ENCODE measurements around the gene RFX2.

Gene RFX2

DNA sequence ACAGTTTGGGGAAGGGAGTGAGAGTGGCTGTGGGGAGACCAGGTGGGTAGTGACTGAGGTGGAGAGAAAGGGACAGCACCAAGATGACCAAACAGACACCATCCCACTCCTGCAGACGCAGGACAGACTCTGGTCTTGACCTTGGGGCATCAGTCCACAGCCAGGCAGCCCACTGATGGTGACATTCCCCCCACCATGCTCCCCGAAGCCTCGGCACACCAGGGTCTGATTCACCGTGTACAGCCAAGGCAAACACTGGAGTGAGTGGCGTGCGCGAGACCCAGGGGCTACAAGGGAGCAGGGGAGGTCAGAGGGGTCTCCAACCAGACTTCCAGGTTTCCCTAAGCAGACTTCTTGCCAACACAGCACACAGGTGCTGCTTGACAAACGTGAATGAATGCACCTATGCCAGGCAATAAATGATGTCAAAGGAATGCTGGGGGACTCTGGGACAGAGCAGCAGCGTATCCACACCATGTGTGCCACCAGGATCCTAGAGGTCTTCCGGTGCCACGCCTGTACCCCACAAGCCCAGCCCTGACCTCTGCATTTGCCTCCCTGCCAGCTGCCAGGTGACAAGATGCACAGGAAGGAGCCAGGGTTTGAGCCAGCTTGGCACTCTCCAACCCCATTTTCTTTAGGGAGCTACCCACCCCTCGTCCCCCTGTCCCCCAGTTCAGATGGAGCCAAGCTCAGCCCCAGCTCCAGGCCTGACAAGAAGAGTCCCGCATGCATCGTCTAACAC lies 150.9 kb downstream of the RFX2 start:
- DNase-seq = no peak

- no peak for DNase-seq
Observed at GRCh38 chr19:5958851-5959122, 151.5 kb downstream of the RFX2 start.

GRCh38 chr19:5958074-5958850 lies 152.0 kb downstream of the RFX2 start:
- no peak for DNase-seq

DNA sequence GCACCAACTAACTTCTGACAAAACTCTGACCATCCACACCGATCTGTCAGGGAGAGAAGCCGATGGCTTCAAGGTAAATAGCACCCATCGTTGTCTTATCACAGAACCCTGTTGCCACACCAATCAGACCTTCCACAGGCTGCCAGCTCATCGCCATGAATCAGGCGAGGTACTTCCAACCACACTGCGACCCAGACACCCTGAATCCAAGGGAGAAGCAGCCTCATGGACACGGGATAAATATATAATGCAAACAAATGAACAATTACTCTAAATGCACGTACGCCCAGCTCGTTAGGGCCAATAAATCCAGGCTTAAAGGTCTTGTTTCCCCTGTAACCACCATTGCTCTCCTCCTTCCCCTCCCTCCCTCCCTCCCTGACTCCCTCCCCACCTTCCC lies 153.1 kb downstream of the RFX2 start:
- DNase-seq = no peak

DNA sequence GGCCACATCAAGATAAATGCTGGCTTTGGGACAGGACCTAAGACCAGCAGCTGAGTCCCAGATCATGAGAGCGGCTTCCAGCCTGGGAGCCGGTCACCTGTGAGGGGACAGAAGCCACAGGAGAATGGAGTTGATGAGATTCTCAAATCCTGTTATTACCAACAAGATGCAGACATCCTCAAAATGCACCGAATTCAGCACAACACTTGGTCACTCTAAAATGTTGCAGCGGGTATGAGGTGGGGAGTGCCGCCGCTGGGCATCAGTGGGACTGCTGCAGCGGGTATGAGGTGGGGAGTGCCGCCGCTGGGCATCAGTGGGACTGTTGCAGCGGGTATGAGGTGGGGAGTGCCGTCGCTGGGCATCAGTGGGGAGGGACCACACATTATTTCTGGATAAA lies 153.6 kb downstream of the RFX2 start:
- DNase-seq = no peak

DNA sequence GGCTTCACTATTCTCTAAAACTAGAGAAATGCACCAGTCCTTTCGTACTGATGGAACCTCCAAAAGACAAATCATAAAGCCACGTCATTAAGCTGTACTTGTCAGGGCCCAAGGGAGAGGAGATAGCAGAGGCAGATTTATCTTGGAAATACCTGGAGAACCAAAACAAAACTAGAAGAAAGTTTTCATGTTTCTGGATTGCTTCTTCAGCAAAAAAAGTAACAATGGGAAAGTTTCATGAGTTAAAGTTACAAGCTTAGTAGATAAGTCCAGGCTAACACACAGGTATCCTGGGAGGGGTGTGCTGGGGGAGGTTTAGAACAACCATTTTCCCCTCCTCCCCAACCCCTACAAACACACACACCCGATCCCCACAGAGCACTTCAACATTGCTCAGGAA lies 154.0 kb downstream of the RFX2 start:
- DNase-seq = no peak

DNA sequence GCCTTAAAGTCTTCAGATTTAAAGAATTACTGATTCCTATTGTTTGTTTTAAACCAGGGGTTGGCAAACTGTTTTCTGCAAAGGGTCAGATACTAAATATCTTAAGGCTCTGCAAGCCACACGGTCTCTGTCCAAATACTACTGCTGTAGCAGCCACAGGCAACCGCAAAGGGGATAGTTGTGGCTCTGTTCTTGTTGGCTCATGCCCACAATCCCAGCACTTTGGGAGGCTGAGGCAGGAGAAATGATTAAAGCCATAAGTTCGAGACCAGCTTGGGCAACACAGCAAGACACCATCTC lies 154.7 kb downstream of the RFX2 start:
- DNase-seq = no peak

DNA sequence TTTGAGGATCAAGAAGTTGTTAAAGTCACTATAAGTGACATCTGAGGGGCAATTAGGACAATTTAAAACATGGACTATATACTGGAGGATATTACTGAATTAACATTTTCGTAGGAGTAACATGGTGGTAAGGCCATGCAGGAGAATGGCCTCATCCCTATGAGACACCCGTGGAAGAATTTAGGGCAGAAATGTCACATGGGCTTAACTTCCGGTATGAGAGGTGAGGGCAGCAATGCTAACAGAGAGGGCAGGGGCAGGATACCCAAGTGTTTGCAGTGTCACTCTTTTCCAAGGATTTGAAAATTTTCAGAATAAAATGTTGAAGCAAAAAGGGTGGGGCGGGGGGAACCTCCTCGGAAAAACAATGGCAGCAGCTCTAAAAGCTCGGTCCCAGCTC lies 156.0 kb downstream of the RFX2 start:
- DNase-seq = no peak

GRCh38 chr19:5953680-5954213 lies 156.6 kb downstream of the RFX2 start:
- DNase-seq = peak in 4 of 51 donors; percentile 13 to 45 (median 22)

DNA sequence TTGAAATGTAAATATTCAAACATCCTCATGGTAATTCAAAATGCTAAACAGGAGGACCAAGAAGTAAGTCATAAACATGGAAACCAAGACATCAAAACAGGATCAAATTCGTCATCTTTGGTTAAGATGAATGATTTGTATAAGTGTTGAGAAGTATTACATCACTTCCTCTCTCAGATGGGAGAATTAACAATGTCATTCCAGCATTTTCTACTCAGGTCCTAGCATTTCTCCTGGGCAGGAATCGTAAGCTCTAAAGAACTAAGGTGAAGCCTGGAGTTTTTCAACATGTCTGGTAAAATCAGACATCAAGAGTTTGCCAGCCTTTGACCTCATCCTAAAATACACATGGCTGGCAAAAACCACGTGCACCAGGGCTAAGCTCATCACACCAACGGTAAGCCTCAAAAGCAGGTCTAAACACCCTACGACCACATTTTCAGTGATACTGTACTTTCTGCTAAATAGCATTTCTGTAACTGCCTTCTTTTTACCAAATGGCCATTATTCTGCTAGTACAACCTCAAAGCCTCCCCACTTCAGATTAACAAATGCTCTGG lies 157.2 kb downstream of the RFX2 start:
- DNase-seq = no peak

- DNase-seq = no peak
Observed at GRCh38 chr19:5952193-5953029, 157.9 kb downstream of the RFX2 start.

DNA sequence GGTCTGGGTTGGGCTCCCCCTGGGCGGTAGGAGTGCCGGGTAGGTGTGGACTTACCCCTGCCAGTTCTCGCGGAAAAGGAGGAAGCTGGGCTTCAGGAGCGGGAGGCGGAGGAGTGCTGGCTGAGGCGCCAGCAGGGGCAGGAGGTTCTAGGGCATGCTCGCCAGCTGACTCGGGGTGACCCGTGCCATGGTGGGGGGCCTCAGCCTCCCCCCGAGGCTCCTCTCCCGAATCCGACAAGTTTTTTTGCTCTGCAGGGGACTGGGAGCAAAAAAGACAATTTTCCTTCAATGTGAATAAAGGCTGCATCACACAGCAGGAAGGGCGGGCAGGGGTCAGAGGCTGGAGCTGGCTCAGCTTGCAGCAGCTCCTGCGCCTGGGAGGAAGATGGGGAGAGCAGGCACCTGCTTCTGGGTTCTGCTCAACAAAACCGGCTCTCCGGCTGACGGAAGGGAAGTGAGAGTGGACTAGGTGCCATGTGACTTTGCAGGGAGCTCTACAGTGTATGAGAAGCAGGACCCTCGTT lies 158.9 kb downstream of the RFX2 start:
- DNase-seq = peak in 19 of 51 donors; percentile 12 to 44 (median 26)

DNA sequence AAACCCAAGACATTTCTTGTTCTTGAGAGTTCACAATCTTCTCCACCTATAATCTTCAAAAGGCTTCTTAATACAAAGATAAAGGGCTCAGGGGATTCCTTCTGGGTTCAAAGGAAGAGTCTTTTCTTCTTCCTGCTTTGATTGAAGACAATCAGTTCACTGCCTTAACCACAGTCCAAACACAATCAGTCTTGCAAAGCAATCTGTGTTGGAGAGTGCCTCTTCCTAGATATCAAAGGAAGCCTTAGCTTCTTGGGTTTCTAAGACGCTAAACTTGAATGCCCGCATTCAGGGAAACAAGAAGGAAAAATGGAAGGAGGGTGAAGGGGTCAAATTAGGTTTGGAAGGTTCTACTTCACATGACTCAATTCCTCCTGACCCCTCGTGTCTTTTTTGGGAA lies 159.6 kb downstream of the RFX2 start:
- no peak for DNase-seq

DNA sequence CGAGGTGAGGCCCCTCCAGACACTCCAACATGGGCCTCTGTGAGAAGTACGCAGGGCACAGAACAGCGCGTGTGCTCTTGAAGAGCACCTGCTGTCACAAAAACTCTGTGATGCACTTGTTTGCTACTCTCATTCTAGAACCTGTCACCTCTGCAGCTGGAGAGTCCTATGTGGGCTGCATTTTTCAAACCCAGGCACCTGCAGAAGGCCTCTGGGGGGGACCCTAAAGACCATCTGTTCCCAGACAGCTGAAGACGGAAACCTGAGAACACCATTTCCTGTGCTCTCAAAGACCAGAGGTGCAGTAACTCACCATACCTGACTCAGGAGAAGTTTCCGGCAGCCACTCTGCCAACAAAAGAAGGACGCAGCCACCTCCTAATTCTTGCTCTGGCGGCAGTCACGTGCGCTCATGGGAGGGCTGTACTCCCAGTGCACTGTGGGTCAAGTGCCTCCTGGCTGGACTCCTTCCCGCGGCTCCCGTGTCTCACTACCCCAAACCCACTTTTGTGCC lies 160.5 kb downstream of the RFX2 start:
- DNase-seq = peak in 9 of 51 donors; percentile 7 to 35 (median 19)

DNA sequence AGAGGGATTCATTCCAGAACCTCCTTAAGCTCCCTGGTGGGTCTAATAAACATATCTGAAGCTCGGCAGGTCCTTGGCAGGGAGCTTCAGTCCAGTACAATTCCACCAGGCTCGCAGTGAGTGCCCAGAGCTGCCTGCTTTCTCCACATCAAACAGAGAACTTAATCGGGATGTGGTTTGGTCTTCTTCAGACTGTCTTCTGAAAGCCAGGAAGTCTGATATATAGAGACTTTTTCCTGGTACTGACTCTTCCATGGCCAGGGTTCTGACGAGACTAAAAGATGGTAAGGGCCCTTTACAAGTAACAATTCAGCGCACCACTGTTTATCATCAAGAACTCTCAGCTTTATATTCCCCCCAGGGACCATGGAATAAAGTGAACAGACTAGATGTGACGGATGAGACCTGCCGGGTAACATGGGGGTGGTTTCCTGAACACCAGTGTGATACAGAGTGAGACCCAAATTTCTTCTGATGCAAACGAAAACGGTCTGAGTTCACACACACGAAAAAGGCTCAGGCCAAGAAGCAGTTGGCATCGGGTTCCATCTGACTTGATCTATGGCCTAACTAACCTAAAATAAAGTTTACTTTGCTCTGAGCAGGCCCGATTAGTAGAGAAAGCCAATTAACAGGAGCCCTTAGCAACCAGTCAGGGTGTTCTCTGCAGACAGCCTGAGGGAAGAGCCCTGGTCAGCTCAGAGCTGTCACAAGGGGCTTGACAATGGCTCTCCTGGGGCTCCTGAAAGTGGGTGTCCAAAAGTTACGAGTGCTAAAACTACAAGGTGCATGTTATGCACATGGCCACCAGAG lies 161.3 kb downstream of the RFX2 start:
- peak in 9 of 51 donors; percentile 9 to 40 (median 15) for DNase-seq

DNA sequence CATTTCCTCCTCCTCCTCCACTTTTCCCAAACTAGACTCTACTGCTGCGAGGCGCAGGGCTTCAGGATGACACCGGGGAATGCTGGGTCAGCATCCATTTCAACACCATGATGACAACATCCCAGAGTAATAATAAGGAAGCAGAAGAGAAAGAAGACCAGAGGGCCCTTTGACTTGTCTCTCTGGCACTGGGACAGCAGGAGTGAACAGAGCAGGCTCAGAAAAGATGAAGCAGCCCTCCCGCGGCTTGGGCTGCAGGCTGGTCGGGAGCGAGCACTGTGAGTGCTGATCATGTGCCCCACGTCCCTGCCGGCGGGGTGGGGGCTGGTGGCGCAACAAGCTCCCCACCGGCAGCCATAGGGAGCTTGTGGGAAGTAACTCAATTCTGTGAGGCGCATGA lies 162.9 kb downstream of the RFX2 start:
- DNase-seq = peak in 47 of 51 donors; percentile 24 to 86 (median 70)

DNA sequence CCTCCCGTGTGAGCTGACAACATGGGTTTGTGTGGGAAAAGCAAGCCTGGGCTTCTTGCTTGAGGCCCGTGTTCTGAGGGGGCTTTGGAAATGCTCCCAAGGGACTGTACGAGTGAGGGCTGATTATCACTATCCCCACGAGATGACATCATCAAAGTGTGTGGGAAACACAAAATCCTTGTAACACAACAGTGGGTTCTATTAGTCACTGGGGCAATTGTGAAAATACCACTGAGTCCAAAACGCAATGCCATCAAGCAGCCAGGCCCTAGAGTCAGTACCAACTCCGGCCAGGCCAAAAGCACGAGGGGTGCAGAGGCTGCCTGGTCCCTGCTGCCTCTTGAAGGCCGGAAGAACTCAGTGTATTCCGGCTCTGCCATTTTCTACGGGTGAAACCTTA lies 166.7 kb downstream of the RFX2 start:
- no peak for DNase-seq

All from hypothalamus (tissue), 51 donors.